Stimulated activated CD4-positive, alpha-beta T cell treated with anti-CD3 and anti-CD28 coated beads, TNF-alpha, amount 100 ng/mL, for 48 hours (primary cell): ENCODE measurements around the gene HSH2D.

Source experiments
- DNase-seq, 3 donors: peaks; one replicate each; pipeline ENCODE4 v3.0.0-alpha.2; 2020; ENCODE audit warnings: low read depth in 3 of 3

HSH2D gene

GRCh38 chr19:16193466-16193865 lies 50.0 kb downstream of the HSH2D start:
- no peak for DNase-seq

- no peak for DNase-seq
These were observed 53.7 kb downstream of the HSH2D start for GRCh38 chr19:16197188-16197621.

- peak; percentile 97 to 98 (median 98) for DNase-seq
These were observed 54.3 kb downstream of the HSH2D start, which contains the start of gene AP1M1 for GRCh38 chr19:16197622-16198369. Gene AP1M1 (plus strand): TSS chr19:16197911. CDS start chr19:16198027, 116 bp downstream.

GRCh38 chr19:16198370-16198651 lies 54.8 kb downstream of the HSH2D start:
- DNase-seq, result no peak

GRCh38 chr19:16199275-16199932 lies 55.9 kb downstream of the HSH2D start:
- no peak for DNase-seq

GRCh38 chr19:16200038-16201010 lies 56.8 kb downstream of the HSH2D start:
- no peak for DNase-seq

GRCh38 chr19:16201011-16201391 lies 57.5 kb downstream of the HSH2D start:
- no peak for DNase-seq

- no peak for DNase-seq
These were observed 59.1 kb downstream of the HSH2D start for GRCh38 chr19:16202320-16203255.

GRCh38 chr19:16203256-16204004 lies 59.9 kb downstream of the HSH2D start:
- no peak for DNase-seq

GRCh38 chr19:16204005-16204294 lies 60.5 kb downstream of the HSH2D start:
- DNase-seq, result no peak

- DNase-seq, result no peak
These were observed 61.9 kb downstream of the HSH2D start for GRCh38 chr19:16205205-16206045.

GRCh38 chr19:16206046-16206605 lies 62.6 kb downstream of the HSH2D start:
- no peak for DNase-seq

GRCh38 chr19:16206637-16207036 lies 63.2 kb downstream of the HSH2D start:
- DNase-seq, result no peak

GRCh38 chr19:16207063-16207462 lies 63.6 kb downstream of the HSH2D start:
- DNase-seq, result no peak

GRCh38 chr19:16207490-16208025 lies 64.1 kb downstream of the HSH2D start:
- DNase-seq, result no peak
